GM19025 (cell line): Measurements from ENCODE around the gene RASIP1.
"Not testable (repeated sequence)": the region's sequence is repeated elsewhere in the genome, so short reads cannot be mapped to it uniquely, and the experiment has no call there.

Experiments used
- ATAC-seq: cut with Tn5 transposase; IDR thresholded peaks from one replicate; pipeline ENCODE4 v1.9.1; 2021; ENCODE audit warnings: mild to moderate bottlenecking, low read depth, moderate library complexity; ENCODE audit not compliant: unreplicated experiment

RASIP1 gene

DNA sequence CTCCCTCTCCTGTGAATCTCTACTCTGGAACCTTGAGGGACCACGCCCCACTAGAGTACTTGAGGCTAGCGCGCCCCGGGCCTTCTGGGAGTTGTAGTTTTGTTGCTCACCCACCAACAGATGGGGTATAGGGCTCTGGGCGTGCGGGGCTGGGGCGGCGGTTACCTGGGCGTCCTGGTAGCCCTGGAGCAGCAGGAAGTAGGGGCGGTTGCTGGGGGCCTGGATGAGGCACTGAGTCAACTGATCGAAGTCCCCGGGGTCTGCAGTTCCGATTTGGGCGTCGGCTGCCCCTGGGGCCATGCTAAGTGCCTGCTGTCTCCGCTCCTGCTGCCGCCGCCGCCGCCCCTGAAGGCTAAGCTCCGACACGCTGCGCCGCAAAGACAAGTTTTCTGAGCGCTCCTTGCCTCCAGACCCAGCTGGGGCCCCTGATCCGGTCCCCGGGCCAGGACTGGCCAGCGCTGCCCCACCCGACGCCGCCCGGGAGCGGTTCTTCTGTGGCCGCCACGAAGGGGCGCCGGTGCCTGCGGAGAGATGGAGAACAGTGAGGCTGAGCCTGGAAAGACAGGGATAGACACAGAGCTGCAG is 5.3 kb downstream of the RASIP1 start:
- no peak for ATAC-seq

DNA sequence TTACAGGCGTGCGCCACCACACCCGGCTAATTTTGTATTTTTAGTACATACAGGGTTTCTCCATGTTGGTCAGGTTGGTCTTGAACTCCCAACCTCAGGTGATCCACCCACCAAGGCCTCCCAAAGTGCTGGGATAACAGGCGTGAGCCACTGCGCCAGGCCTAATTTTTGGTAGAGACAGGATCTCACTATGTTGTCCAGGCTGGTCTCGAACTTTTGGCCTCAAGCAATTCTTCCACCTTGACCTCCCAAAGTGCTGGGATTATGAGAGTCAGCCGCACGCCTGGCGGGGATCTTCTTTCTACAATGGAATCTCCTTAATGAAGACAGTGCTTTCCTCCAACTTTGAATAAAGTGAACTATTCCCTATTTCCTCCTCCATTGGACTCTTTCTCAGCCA is 5.8 kb downstream of the RASIP1 start:
- no peak for ATAC-seq

DNA sequence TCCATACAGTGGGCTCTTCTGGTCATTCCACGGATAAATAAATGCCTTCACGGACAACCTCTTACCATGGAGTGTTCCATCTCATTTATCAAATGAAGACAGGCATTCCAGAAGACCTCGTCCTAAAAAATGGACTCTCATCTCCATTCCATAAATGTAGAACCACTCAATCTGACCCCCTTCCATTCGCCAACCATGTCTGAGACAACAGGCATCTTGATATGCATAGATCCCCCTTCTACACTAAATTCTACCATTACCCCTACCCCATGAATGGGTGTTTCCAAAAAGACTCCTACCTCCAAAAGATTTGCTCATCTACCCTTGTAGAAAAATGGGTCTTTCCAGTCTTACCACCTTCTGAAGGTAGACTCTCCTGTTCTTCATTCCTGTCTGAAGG is 9.0 kb downstream of the RASIP1 start:
- ATAC-seq: no peak

DNA sequence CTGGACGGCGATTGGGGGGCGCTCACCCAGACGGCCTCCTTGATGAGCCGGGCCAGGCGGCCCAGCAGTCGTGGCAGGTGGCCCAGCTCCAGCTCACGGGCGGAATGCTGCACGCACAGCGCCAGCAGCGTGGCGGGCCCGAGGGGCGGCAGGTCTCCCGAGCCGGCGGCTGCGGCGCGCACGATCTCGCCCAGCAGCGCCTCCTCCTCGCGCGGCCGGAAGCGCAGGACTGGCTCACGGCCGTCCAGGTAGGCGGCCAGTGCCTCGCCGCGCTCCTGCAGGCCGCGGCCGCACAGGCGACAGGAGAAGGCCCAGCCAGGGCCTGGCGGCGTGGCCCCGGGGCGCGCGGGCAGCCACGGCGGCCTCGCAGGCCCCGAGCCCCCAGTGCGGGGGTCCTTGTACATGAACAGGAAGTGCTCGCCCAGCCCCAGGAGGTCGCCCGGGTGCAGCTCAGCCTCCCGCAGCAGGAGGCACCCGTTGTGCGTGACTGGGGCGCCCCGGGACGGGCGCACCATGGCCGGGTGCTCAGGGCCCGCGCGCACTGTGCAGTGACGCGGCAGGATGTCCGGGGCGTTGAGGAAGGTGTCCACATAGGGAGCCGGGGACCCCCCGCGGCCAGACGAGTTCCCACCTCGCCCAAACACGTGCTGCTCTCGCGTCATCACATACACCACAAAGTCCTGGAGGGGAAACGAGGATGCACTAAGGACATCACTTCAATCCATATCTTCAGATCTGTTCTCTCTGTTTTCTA is 11.3 kb downstream of the RASIP1 start:
- ATAC-seq: no peak

DNA sequence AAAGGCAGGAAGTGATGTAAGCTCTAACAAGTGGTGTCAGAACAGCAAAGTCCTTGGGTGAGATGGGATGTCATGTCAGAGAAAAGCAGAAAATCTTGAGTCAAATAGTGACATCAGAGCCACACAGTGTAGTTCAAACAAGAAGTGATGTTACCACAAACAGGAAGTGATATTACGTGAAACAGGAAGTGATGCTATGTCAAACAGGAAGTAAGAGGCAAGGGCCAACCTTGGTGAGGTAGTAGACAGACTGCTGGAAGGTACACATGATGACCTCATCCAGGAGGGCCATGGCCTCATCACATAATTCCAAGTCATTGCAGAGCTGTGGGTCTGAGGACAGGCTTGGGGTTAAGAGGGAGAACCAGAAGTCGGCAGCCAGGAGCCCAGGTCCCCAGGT is 13.9 kb downstream of the RASIP1 start:
- ATAC-seq: no peak

DNA sequence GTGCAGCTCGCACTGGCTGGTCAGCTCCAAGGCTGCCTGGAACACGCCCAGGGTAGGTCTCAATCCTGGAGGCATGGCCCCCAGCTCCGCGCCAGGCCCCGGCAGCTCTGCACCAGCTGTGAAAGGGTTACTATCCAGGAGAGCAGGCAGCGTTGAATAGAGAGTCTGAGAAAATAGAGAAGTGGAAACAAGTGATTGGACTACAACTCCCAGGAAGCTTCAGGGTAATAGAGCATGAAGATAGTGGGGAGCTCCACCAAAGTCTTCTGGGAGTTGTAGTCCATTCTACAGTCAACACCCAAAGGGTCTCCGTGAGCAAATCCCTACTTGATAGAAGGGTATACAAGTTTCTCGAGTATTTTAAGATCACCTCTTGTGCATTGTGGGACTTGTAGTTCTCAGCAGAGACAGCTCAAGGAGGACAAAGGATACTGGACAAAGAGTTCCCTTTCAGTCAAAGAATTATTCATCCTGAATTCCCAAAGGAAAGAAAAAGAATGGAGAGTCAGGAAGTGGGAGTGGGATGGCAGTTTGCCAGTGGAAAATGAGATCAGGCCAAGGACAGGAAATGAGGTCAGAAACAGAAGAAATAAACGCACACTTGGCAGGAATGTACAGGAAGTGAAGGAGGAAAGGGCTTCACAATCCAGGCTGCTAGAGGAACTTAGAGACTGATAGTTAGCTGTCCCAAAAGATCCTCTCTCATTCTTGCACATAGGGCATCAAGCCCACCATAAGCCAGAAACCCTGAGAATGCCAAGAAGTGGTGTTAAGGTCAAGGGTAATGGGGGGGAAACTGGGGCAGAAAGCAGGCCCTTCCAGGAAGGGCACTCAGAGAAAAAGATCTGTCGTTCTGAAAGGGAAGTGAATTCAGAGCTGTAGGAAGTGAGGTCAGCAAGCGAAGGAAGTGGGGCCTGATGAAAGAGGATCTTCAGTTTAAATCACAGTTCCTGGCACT is 15.3 kb downstream of the RASIP1 start:
- ATAC-seq: no peak

DNA sequence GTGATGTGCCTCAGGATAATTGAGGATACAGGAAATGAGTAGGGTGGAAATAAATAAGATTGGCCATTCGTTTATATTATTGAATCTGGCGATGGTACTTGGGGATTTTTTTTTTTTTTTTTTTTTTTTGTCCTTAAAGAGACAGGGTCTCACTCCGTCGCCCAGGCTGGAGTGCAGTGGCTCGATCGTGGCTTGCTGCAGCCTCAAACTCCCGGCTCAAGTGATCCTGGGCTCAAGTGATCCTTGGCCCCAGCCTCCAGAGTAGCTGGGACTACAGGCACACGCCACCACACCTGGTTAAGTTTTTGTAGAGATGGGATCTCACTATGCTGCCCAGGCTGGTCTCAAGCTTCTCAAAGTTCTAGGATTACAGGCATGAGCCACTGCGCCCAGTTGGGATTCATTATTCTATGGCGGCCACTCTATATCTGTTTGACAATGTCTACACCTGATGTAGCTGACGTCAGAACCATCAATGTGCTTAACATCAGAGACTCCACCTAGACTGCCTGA is 18.2 kb downstream of the RASIP1 start:
- no peak for ATAC-seq

DNA sequence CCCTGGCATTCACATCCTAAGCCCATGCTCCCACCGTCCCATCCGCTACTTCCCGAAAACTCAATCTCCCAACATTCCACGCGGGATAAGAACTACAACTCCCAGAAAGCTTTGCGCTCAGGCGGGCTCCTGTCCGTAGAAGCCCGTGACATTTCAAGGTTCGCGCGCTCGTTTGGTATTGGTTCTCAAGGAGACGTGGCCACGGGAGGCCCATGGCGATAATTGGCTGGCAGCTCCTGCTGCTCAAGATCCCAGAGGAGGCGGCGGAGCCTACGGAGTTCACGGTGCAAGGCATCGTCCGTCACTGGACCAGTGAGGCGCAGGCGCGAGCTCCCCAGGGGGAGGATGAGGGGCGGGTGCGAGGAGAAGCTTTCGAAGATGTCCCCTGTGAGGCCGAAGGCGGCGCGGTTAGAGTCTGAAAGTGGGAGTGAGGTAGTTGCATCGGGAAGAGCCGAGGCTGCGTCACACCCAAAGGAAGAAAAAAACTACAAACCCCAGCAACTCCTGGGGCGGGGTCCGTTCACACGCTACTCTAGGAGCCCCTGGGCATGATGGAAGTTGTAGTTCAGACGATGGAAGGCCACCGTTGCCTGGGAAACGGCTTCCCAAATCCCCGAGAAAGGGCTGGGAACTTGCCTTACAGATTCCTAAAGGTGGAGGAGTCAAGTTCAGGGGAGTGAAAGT is 19.7 kb downstream of the RASIP1 start:
- ATAC-seq: peak; percentile 84

DNA sequence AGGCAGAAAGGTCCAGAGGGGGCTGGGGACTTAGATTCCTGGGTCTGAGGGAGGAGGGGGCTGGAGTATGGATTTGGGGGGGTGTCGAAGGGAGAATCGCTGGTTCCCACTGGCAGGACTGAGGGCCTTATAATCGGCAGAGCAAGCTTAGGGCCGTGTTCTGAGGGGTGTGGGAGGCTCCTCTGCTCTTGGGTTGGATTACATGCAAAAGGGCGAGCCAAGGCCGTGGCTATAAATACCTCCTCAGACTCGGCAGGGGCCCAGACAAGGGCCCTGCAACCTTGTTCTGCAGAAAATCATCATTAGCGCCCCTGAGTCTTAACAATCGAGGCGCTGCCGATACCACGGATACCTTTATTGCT is 20.2 kb downstream of the RASIP1 start:
- no peak for ATAC-seq

DNA sequence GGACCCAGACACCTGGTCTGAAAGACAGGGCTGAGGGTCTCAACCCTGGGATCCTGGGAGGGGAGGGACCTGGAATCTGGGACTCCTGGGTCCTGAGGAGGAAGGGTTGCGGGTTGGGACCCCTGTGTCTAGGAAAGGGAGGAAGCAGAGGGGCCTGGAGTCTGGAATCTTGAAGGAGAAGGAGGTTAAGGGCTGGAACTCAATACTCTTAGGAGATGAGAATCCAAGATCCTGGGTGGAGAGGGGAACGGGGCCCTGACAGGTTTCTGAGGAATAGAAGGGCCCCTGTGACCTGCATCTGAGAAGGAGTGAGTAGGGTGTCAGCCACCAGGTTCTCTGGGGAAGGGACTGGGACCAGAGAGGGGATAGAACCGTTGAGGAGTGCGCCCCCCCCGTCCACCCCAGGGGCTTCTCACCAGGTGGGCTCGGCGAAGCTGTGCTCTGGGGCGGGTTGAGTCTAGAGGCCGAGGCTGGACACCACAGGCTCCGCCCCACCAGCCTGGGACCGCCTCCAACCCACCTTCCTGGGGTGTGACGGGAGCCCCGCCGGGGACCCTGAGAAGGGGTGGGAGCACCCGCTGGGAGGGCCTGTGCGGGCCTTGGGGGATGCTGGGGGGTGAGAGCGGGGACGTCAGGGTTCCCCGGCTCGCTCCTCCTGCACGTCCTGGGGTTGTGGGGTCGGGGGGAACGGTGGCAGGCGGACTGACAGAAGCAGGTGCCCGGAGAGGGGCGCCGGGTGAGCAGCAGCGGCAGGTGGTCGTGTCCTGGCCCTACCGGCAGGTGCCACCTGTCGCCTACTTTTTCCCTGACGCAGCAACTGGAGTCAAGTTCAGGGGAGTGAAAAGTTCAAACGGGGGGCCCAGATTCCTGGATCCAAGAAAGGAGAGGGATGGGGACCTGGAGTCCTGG is 20.9 kb downstream of the RASIP1 start, which contains the start of gene MAMSTR:
Gene MAMSTR, minus strand, starts transcription at position 463 of the 909 bp plus-strand sequence. CDS start 694 bp downstream, outside the sequence.
- ATAC-seq: no peak

DNA sequence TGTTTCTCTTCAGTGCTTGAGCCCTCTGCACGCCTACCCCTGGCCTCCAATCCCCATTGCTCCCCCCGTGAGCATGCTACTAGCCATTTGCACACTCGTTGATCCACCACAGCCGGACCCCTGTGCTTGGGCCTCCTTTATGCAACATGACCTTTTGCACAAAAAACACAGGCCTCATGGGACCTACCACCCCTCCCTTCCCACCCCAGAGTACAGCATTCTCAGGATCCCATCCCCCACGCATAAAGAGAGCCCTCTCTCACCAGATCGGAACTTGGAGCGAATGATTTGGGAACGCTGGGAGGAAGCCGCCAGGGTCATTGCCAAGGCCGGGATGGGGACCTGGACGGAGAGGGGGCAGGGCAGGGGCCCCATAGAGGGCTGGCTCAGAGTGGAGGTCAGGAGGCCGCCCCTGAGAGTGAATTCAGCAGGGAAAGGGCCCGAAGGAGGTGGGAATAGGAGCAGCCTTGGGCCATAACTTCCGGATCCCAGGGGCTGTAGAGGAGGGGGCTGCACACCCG is 21.6 kb downstream of the RASIP1 start:
- ATAC-seq: no peak

DNA sequence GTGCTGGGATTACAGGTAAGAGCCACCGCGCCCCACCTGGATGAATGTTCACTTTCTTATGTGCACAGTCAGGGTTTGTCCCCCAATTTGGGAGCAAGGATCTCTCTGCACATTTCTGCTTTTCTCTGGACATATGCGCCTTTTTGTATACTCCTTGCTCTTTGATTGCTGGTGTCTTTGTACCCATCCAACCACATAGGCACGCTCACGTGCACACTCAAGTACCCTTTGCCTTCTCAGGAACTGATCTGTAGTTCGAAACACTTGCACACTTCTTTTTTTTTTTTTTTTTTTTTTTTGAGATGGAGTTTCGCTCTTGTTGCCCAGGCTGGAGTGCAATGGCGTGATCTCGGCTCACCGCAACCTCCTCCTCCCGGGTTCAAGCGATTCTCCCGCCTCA is 22.3 kb downstream of the RASIP1 start:
- not testable (repeated sequence) for ATAC-seq

DNA sequence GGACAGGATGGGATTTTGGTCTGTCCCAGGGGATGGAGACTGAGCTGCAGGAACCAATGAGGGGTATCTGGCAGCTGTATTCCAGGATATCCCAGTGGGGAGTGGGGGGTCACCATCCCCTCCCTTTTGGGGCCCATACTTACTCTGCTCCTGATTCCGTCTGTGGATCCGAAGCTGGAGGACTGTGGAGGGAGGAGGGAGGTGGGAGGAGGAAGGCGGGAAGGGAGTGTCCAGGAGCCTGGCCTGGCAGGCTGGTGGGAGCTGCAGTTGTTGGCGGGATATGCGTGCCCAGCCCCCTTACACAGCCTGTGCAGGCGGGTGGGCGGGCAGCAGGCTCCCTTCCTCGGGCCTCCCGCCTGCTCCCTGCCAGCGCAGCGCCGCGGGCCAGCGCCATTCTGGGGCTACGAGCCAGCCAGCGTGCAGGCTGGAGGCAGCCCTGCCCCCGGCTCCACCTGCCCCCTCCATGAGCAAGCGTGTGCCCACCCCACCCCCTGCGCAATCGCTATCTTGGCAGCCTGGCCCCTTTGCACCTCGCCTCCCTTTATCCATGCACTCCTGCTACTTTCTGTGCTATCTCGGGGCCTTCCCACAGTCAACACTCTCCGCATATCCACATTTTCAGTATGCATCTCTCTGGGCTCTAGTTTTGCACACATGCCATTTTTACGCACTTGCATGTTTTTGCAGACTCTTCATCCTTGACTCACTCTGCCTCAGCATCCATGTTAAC is 23.7 kb downstream of the RASIP1 start:
- ATAC-seq: no peak

DNA sequence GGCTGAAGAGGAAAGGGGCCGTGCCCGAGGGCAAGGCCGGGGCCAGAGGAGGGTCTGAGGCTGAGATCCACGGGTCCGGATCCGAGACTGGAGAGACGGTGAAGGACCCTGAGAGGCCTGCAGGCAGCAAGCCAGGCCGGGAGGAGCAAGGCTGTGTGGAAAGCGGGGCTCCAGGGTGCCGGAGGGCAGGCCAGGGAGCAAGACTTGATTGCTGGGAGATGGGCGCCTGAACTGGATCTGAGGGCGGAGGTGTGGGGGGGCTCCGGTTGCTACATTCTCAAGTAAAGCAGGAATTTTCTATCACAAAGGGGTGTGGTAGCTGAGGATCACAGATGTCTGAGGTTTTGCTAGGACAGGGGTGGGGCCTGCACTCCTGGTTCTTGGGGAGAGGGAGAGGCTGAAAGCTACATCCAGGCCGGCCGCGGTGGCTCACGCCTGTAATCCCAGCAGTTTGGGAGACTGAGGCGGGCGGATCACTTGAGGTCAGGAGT is 24.7 kb downstream of the RASIP1 start:
- ATAC-seq: no peak

DNA sequence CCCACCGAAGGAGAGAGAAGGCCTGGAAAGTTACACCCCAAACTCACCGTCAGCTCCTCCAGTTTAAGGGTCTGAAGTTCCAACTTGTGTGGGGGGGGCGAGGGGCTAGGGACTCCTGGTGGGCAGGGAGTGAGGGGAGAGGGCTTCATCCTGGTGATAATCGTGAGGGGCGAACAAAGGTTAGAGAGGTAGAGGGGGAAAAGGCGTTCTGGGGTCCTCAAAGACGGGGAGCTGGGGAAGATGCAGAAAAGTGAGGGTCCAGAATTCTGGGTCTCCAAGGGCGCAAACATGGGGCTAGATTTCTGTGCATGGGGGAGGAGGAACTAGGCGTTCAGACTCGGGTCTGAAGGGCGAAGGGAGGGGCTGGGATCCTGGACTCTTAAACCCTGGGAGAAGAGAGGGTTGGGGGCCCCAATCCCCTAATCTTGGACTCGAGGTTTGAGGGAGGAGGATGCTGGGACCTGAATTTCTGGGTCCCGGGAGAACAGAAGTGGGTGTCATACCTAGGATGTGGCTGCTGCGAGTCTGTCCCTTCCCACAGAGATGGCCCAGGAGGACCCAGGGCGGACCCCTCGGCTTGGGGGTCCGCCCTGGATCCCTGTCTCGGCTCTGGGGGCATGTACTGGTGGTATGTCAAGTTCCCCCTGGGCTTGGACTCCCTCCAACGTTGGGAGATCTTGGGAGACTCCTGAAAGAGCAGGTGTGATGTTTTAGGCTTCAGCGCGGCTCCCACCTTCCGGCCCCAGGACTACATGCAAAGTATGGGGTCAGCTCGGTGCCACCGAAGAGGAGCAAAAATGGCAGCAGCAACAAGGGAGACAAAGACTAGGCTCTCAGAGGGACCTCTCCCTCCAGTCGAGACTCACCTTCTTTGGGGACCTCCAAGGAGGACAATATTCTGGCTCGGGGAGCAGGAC is 25.4 kb downstream of the RASIP1 start:
- no peak for ATAC-seq

DNA sequence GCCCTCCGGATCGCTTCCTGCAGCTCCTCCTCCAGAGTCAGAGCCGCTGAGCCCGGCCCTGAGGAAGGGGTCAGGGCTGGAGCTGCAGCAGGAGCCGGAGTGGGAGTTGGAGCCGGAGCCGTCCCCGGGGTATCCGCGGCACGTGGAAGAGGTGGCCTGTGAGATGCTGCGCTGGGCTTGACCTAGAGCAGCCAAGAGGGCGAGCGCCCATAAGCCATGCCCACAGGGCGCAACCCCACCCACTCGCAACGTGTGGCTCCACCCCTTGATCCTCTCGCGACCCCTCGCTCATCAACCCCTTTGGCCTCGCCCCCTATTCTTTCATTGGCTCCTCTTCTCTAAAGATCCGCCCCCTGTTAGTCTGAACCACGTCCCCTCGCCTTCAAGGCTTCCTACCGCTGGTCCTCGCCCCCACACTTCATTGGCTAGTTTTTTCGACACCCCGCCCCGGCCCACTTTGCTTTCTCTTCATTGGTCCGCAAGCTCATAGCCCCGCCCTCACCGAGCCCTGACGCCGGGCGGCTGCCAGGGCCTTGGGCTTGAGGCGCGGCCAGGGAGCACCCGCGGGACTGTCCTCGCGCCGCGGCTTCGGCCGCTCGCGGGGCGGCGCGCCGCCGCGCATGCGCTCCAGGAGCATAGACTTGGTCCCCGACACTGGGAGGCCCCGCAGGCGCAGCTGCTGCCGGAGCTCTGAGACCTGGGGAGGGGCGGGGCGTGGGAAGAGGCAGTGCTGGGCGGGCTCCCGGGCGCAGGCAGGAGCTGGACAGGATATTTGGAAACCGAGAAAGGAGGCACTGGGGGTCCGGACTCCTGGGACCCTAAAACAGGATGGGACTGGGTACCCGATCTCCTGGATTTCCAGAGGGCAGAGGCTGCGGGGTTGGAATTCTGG is 26.3 kb downstream of the RASIP1 start:
- ATAC-seq: peak; percentile 90
